ENCODE data around the gene ROBO2.

DNA sequence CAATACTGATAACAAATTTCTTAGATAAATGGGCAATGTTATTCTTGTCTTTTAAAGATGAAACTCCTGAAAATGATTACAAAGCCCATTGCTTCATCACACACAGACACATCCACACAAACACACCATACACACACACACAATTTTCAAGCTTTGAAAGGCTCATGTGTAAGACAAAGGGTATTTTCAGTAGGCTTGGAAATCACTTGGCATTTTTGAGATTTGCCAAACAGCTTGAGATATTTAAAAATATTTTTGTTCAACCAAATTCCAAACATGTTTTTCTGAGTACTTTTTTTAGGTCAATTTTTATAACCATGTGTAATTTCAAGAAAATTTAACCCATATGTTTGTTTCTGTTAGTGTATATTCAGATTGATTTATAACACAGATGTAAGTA is 283.7 kb downstream of the ROBO2 start:
- TF ChIP-seq EZH2 (IDR thresholded peaks at IDR 0.05; ENCODE audit: low read depth, unreplicated experiment), result no peak
- TF ChIP-seq CTCF (conservative IDR thresholded peaks at IDR 0.05; ENCODE audit: low read depth in 2 of 2), result no peak
- no peak for TF ChIP-seq POLR2AphosphoS5 (IDR thresholded peaks at IDR 0.05; ENCODE audit: low read depth)
- TF ChIP-seq EZH2phosphoT487 (IDR thresholded peaks at IDR 0.05; ENCODE audit: unreplicated experiment), result no peak
- no peak for TF ChIP-seq STAT1 (IDR thresholded peaks at IDR 0.05; ENCODE audit: unreplicated experiment)
- no peak for TF ChIP-seq NANOG (IDR thresholded peaks at IDR 0.05; ENCODE audit: borderline replicate concordance)
- no peak for TF ChIP-seq JUNB (IDR thresholded peaks at IDR 0.05; ENCODE audit: unreplicated experiment)
- no peak for TF ChIP-seq REST (IDR thresholded peaks at IDR 0.05; ENCODE audit: unreplicated experiment)
- TF ChIP-seq ZNF114 (CRISPR knock-in tag; IDR thresholded peaks at IDR 0.05), result no peak
- no peak for TF ChIP-seq ETS1 (IDR thresholded peaks at IDR 0.05)
